Duodenal mucosa (tissue), 2 donors: ENCODE data around the gene RCAN3.
"Not testable (repeated sequence)": the region's sequence is repeated elsewhere in the genome, so short reads cannot be mapped to it uniquely, and the experiment has no call there.

Experiments
- H3K27ac ChIP-seq: one replicate; pipeline ENCODE4 v1.7.0; 2013; ENCODE audit warnings: low read depth, low read length
- H3K27me3 ChIP-seq, 2 donors: one replicate each; pipeline ENCODE4 v1.7.0; 2013; ENCODE audit warnings: low read length in 2 of 2, control low read depth in 1 of 2; ENCODE audit not compliant: insufficient read depth in 2 of 2, control insufficient read depth in 1 of 2
- H3K36me3 ChIP-seq, 2 donors: one replicate each; pipeline ENCODE4 v1.7.0; 2013; ENCODE audit warnings: low read length in 2 of 2, control low read depth in 1 of 2; ENCODE audit not compliant: insufficient read depth in 2 of 2, control insufficient read depth in 1 of 2
- H3K4me1 ChIP-seq, 2 donors: one replicate each; pipeline ENCODE4 v1.7.0; 2013; ENCODE audit warnings: low read length in 2 of 2, control low read depth in 1 of 2; ENCODE audit not compliant: insufficient read depth in 2 of 2, control insufficient read depth in 1 of 2
- H3K4me3 ChIP-seq, 2 donors: one replicate each; pipeline ENCODE4 v1.7.0; 2013; ENCODE audit warnings: low read length in 2 of 2, low read depth in 1 of 2
- H3K9ac ChIP-seq, 2 donors: one replicate each; pipeline ENCODE4 v1.7.0; 2013; ENCODE audit warnings: low read length in 2 of 2, low read depth in 1 of 2
- H3K9me3 ChIP-seq, 2 donors: one replicate each; pipeline ENCODE4 v1.7.0; 2013; ENCODE audit warnings: low read length in 2 of 2, control low read depth in 1 of 2; ENCODE audit not compliant: control insufficient read depth in 1 of 2

The RCAN3 gene

DNA sequence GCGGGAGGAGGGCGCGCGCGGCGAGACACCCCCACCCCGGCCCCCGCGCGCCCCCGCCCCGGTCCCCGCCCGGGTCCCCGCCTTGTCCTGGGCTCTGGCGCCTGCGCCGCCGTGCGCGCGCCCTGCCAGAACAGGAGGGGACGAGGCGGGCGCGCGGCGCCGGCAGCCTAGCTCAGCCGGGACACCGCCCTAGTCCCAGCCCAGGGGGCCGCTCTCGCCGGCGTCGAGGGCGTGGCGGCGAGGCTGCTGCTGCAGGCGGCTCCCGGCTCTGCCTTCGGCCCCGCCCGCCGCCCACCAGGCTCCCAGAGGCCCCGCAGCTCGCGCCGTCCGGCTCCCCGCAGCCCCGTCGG, at the start of gene RCAN3:
TSS of gene RCAN3 (plus strand) at position 128 of the 350 bp plus-strand sequence. CDS start 11,537 bp downstream, outside the sequence.
- H3K9me3 ChIP-seq, result no peaks in the 10 kb centered on the region
- H3K36me3 ChIP-seq, result no peaks in the 10 kb centered on the region
- H3K27ac ChIP-seq, result peak within 1 kb of the TSS; percentile 80
- peak within 1 kb of the TSS; percentile 77 to 90 for H3K9ac ChIP-seq
- H3K4me3 ChIP-seq, result peak within 1 kb of the TSS; percentile 79 to 82
- no peaks in the 10 kb centered on the region for H3K27me3 ChIP-seq
- peaks cover 26 to 30% of the 10 kb centered on the region in 2 donors for H3K4me1 ChIP-seq

- H3K36me3 ChIP-seq, result peaks cover 35 to 77% of the 10 kb centered on the region in 2 donors
Observed at GRCh38 chr1:24452922-24453485, 49.6 kb upstream of the RCAN3 start.

GRCh38 chr1:24454673-24455072, 48.0 kb upstream of the RCAN3 start:
- Histone ChIP-seq H3K27me3 (no peaks in the 10 kb centered on the region), H3K4me1 (no peaks in the 10 kb centered on the region), H3K27ac (no peak overlapping the region), H3K9me3 (no peaks in the 10 kb centered on the region), H3K9ac (no peak overlapping the region), H3K4me3 (no peak overlapping the region), H3K36me3 (peaks cover 35 to 87% of the 10 kb centered on the region in 2 donors)

More at GRCh38 chr1:24452922-24453485, 49.6 kb upstream of the RCAN3 start:
- H3K4me3 ChIP-seq, result no peak overlapping the region
- no peaks in the 10 kb centered on the region for H3K27me3 ChIP-seq
- H3K27ac ChIP-seq, result no peak overlapping the region
- H3K9ac ChIP-seq, result no peak overlapping the region
- no peaks in the 10 kb centered on the region for H3K9me3 ChIP-seq
- H3K4me1 ChIP-seq, result no peaks in the 10 kb centered on the region

DNA sequence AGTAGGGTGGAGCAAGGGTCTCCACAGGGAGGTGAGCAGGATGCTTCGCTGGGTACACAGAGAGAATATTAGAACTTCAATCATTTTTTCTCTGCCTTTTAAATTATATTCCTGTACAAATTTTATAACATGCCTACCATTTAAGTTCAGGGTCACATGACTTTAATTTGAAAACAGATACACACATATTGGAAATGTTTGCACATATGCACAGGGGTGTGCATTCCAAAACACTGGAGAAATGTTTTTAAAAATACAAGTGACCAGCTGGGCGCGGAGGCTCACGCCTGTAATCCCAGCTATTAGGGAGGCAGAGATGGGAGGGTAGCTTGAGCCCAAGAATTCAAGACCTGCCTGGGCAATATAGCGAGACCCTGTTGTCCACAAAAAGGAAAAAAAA, 47.4 kb upstream of the RCAN3 start:
- Histone ChIP-seq H3K27me3 (no peaks in the 10 kb centered on the region), H3K4me1 (no peaks in the 10 kb centered on the region), H3K4me3 (no peak overlapping the region), H3K9me3 (no peaks in the 10 kb centered on the region), H3K9ac (no peak overlapping the region), H3K27ac (no peak overlapping the region), H3K36me3 (peaks cover 37 to 87% of the 10 kb centered on the region in 2 donors)

DNA sequence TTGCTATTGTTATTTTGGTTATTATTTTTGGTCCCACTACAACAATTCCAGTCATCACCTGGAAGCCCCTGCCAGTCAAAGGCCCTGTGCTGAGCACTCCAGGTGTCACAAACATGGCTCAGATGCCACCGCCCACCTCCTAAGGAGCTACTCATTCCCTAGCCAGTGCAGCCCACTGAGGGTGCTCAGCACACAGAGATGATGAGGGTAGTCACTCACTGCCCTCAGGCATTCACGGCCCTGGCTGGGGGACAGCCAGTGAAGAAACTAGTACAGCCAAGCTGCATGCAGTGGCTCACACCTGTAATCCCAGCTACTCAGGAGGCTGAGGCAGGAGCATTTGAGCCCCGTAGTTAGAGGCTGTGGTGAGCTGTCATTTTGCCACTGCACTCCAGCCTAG, 44.8 kb upstream of the RCAN3 start:
- Histone ChIP-seq H3K9me3 (no peaks in the 10 kb centered on the region), H3K9ac (no peak overlapping the region), H3K27ac (no peak overlapping the region), H3K4me1 (no peaks in the 10 kb centered on the region), H3K36me3 (peaks cover 25 to 73% of the 10 kb centered on the region in 2 donors), H3K27me3 (no peaks in the 10 kb centered on the region), H3K4me3 (no peak overlapping the region)

DNA sequence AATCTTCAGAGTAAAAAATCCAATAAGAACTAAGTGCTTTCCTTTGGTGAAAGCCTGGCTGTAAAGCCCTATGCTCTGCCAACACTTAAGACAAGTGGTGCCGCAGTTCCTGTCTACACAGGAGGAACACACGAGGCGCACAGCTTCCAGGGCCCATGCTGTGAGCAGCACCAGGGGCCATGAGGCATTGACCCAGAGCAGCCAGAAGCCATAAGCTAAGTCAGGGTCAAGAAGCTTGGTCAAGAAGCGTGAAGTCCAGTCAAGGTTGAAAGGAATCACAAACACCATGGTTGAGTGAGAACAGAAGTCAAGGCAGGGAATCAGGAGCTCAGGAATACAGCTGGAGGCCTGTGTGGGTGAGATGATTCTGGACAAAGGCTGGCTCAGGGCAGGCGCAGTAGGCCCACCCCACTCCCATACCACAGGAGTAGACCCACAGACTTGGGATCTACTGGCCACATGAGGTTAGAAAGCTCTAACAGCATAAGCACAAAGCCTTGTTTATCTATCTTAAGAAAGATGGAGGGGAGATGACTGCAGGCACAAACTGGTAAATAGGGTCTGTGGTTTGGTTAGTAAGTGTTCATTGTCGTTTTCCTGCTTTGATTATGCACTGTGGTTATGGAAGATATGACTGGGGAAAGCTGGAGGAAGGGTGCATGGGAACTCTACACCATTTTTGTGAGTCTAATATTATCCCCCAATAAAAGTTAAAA, 42.9 kb upstream of the RCAN3 start:
- H3K4me1 ChIP-seq, result no peaks in the 10 kb centered on the region
- peaks cover 31 to 67% of the 10 kb centered on the region in 2 donors for H3K36me3 ChIP-seq
- no peak overlapping the region for H3K4me3 ChIP-seq
- no peak overlapping the region for H3K27ac ChIP-seq
- no peak overlapping the region for H3K9ac ChIP-seq
- no peaks in the 10 kb centered on the region for H3K27me3 ChIP-seq
- no peaks in the 10 kb centered on the region for H3K9me3 ChIP-seq

DNA sequence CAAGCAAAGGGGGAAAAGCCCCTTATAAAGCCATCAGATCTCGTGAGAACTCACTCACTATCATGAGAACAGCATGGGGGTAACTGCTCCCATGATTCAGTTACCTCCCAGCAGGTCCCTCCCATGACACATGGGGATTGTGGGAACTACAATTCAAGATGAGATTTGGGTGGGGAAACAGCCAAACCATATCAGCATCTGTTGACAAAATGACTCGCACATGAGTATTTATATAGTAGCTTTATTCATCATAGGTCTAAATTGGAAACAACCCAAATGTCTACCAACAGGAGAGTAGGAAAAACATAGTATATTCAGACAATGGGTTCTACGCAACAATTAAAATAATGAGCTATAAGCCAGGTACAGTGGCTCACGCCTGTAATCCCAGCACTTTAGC, 40.5 kb upstream of the RCAN3 start:
- H3K9ac ChIP-seq, result not testable (repeated sequence)
- peaks cover 30 to 64% of the 10 kb centered on the region in 2 donors for H3K36me3 ChIP-seq

DNA sequence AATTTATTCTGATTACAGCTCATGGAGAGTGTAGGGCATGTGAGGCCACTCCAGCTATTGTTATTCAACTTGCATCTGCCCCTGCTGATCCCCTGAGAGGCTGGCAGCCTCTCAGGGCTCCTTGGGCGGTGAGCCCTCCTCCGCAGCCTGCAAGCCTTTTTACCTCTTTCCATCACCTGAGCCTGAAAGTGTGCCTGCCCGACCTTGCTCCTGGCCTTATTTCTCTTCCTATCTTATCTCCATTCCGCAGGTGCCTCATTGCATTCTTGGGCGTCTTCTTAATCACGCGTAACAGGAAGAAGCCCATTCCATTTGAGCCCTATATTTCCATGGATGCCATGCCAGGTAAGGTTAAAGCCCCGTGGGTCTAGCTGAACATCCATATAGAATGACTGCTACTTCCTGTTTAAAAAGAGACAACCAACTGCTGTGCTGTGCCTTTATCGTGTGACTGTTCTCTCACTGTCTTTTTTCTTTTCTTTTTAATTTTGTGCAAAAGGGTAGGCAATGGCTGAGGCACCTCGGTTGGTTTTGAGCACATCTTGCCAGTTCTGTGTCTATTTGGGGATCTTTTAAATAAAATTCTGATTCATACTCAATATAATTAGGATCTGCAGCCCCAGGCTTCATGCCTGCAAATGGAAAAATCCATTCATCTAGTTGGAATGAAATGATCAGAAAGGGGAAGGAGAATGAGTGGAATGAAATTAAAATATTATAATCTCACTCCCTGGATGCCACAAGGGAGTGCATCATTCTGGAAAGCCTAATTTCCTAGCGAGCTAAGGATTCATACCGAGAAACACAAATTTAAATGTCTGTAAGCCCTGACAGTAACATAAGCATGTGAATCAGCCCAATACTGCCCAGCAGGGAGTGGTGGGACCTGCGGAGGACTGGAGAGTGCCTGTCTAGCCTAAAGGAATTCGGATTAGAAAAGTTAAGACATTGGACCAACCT, 38.6 kb upstream of the RCAN3 start:
- Histone ChIP-seq H3K4me1 (no peaks in the 10 kb centered on the region), H3K4me3 (no peak overlapping the region), H3K27me3 (no peaks in the 10 kb centered on the region), H3K9me3 (no peaks in the 10 kb centered on the region), H3K36me3 (peaks cover 26 to 50% of the 10 kb centered on the region in 2 donors), H3K27ac (no peak overlapping the region), H3K9ac (no peak overlapping the region)

More for the DNA sequence above, 40.5 kb upstream of the RCAN3 start:
- not testable (repeated sequence) for H3K9me3 ChIP-seq, H3K27ac ChIP-seq, H3K4me3 ChIP-seq, H3K4me1 ChIP-seq, H3K27me3 ChIP-seq

GRCh38 chr1:24465099-24465498, 37.5 kb upstream of the RCAN3 start:
- Histone ChIP-seq H3K9ac (no peak overlapping the region), H3K4me3 (no peak overlapping the region), H3K27ac (no peak overlapping the region), H3K27me3 (no peaks in the 10 kb centered on the region), H3K4me1 (no peaks in the 10 kb centered on the region), H3K36me3 (peaks cover 19 to 40% of the 10 kb centered on the region in 2 donors), H3K9me3 (no peaks in the 10 kb centered on the region)

DNA sequence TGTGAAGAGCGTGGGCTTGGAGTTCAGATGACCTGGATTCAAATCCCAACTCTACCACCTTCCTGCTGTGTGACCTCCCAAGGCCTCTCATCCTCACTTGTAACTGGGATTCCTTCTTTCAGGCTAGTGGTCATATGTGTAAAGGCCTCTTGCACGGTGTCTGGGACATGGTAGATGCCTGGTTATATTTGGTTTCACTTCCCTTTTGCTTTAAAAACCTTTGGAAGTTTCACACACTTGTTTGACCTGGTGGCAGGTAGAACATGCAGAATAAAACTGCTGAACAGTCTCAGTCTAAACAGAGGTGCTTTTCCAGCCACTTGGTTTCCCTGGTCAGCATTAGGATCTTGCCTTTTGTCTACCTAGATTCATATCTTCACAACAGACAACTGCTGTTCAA, 37.0 kb upstream of the RCAN3 start:
- Histone ChIP-seq H3K27ac (no peak overlapping the region), H3K4me3 (no peak overlapping the region), H3K36me3 (peaks cover 18 to 35% of the 10 kb centered on the region in 2 donors), H3K4me1 (no peaks in the 10 kb centered on the region), H3K27me3 (no peaks in the 10 kb centered on the region), H3K9me3 (no peaks in the 10 kb centered on the region), H3K9ac (no peak overlapping the region)
